ENCODE data around the gene GRPR.
"Not testable (repeated sequence)": the region's sequence is repeated elsewhere in the genome, so short reads cannot be mapped to it uniquely, and the experiment has no call there.

Gene GRPR

GRCh38 chrX:16183843-16184242, 60.5 kb downstream of the GRPR start:
- not testable (repeated sequence) for DNase-seq

DNA sequence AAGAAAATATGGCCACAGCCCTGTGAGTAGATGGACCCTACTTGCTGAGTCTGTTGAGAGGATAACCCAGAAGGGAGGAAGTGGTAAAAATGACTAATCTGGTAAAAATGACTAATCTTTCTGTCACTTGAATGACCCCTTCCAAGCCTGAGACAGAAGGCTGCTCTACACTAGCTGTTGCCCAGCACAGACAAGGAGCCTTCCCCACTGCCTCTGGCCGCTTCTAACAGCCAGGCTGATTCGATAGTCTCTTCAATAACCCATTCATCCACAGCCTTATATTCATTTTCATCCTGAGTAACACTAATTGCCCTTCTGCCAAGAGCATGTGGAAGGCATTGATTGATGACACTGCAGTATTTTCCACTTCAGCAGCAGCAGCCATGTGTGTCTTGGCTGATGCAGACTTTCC, 62.4 kb downstream of the GRPR start:
- DNase-seq = no peak

GRCh38 chrX:16186380-16187007, 63.1 kb downstream of the GRPR start:
- DNase-seq = no peak

DNA sequence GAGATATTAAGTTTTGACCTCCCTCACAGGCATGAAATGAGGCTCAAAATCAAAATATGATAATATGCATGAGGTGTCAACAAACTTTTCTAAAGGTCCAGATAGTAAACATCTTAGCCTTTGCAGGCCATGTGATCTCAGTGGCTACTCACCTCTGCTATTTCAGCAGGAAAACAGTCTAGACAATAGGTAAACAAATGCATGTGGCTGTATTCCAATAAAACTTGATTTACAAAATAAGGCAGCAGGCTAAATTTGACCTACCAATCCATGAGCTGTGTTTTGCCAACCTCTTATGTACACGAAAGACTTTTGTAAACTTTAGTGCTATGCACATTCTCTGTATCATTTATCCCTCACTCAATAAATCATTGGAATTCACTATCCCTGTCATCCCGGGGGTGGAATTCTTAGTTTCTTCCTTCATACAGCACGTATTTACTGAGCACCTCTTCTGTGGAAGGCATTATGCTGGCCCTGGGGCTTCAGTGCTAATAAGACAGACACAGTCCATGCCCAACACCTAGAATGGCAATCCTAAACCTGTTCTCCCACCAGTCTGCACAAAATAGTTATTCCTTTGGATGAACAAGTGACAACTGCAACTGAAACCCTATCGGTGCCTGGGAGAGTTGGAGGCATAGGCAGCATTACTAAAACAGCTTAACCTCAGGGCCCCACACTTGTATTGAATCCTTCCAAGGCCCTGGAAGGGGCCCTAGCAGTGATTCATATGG, 63.8 kb downstream of the GRPR start:
- DNase-seq = no peak

- DNase-seq = no peak
Observed at GRCh38 chrX:16188687-16189086, 65.3 kb downstream of the GRPR start.

DNA sequence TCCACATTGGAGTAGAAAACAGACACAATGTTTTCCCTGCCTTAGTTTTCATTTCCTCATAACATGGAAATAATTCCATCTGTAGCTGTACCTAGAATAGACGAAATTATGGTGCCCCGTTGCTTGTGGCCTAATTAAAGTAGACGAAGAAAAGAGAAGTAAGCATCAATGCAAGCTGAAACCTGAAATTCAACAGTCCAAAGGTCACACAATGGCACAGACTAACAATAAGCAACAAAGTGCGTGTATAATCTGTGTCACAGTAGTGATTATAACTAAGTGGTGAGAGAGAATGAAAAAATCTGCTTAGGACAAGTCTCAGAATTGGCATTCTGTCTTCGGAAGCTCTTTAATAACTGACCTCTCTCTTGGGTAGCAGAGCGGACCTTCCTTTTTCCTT, 68.2 kb downstream of the GRPR start:
- DNase-seq = no peak

- no peak for DNase-seq
Observed at GRCh38 chrX:16196829-16197228, 73.5 kb downstream of the GRPR start.

DNA sequence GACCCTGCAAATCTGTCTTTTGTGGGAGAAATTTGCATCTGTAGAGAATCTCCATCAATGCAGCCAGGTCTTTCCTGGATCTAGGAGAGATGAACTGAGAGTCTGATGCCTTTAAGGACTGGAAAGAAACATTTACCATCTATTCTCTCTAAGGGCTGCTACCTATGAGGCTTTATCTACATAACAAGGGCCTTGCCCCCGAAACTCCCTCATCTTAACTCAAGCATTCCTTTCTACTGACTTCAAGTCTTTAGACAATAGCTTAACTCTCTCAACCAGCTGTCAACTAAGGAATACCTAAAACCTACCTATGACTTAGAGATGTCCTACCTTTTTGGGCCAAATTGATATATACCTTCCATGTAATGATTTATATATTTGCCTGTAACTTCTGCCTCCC, 76.0 kb downstream of the GRPR start:
- DNase-seq = no peak

DNA sequence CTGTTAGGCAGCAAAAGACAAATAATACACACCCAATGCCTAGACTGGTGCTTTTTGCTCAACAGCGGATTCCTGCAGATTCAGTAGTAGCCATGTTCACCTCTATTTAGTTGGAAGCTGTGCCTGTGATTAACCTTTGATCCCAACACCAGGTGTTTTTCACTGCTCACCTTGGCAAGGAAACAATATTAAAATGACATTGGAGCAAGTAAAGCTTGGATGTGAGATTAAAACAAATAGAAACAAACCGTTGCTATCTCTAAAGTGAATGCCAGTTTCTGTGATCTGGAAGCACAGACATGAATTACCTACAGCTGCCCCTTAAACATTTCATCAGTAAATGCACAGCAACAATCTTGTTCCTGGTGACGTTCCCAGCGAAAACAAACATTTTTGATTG, 79.6 kb downstream of the GRPR start:
- DNase-seq = no peak
